HepG2 (cell line): ENCODE results near the gene COBLL1. TPM values are rescaled to one million over a fixed set of nuclear protein-coding genes. Genes with fewer than 3 reads are reported as not detected.

Source experiments
- ARID2 ChIP-seq: sonication (generic); formaldehyde crosslinking; IDR thresholded peaks from 2 replicates; pipeline ENCODE4 v1.8.1; 2022; ENCODE audit warnings: mild to moderate bottlenecking, missing genetic modification reagents, borderline replicate concordance
- BHLHE40 ChIP-seq: IDR thresholded peaks from 2 replicates; pipeline ENCODE4 v1.6.1; 2011; ENCODE audit warnings: low read length, improper control_type of control experiment
- CHD2 ChIP-seq: IDR thresholded peaks from 2 replicates; pipeline ENCODE4 v1.6.1; 2011; ENCODE audit warnings: low read depth, low read length, improper control_type of control experiment
- ERF ChIP-seq: IDR thresholded peaks from 2 replicates; pipeline ENCODE4 v1.6.1; 2018; ENCODE audit warnings: missing biosample characterization, missing genetic modification reagents
- FOXO4 ChIP-seq: sonication (generic); formaldehyde crosslinking; conservative IDR thresholded peaks from 2 replicates; pipeline ENCODE4 v1.8.1; 2023; ENCODE audit warnings: missing genetic modification reagents
- GTF3A ChIP-seq: sonication (generic); formaldehyde crosslinking; conservative IDR thresholded peaks from 2 replicates; pipeline ENCODE4 v1.4.0; 2020; ENCODE audit warnings: mild to moderate bottlenecking, missing genetic modification reagents
- MAX ChIP-seq: IDR thresholded peaks from 2 replicates; pipeline ENCODE4 v1.6.1; 2012; ENCODE audit warnings: inconsistent platforms
- MIXL1 ChIP-seq: IDR thresholded peaks from 2 replicates; pipeline ENCODE4 v1.6.1; 2016
- NCOA1 ChIP-seq: sonication (generic); formaldehyde crosslinking; IDR thresholded peaks from 2 replicates; pipeline ENCODE4 v1.9.0; 2021; ENCODE audit warnings: missing genetic modification reagents
- STAG1 ChIP-seq: sonication (generic); formaldehyde crosslinking; IDR thresholded peaks from 2 replicates; pipeline ENCODE4 v1.4.0; 2020; ENCODE audit warnings: missing genetic modification reagents
- STAT6 ChIP-seq: sonication (generic); formaldehyde crosslinking; IDR thresholded peaks from 2 replicates; pipeline ENCODE4 v1.4.0; 2020; ENCODE audit warnings: missing genetic modification reagents, mild to moderate bottlenecking, borderline replicate concordance
- TEAD3 ChIP-seq: optimal IDR thresholded peaks from 2 replicates; pipeline ENCODE3; 2016; ENCODE audit warnings: borderline replicate concordance
- ZBTB7A ChIP-seq: sonication (generic); formaldehyde crosslinking; IDR thresholded peaks from 2 replicates; pipeline ENCODE4 v1.8.0; 2022; ENCODE audit warnings: mild to moderate bottlenecking, missing genetic modification reagents
- ZMYM3 ChIP-seq: sonication (generic); formaldehyde crosslinking; IDR thresholded peaks from 2 replicates; pipeline ENCODE4 v1.5.1; 2020; ENCODE audit warnings: mild to moderate bottlenecking, missing genetic modification reagents
- ZNF317 ChIP-seq: sonication (generic); formaldehyde crosslinking; IDR thresholded peaks from 2 replicates; pipeline ENCODE4 v1.5.0; 2020; ENCODE audit warnings: mild to moderate bottlenecking, missing genetic modification reagents
- ZNF329 ChIP-seq: sonication (generic); formaldehyde crosslinking; IDR thresholded peaks from 2 replicates; pipeline ENCODE4 v1.9.0; 2021; ENCODE audit warnings: low read depth, mild to moderate bottlenecking, missing genetic modification reagents
- ZNF646 ChIP-seq: sonication (generic); formaldehyde crosslinking; IDR thresholded peaks from 2 replicates; pipeline ENCODE4 v1.9.0; 2021; ENCODE audit warnings: mild to moderate bottlenecking, missing genetic modification reagents
- ZNF724P ChIP-seq: sonication (generic); formaldehyde crosslinking; IDR thresholded peaks from 2 replicates; pipeline ENCODE4 v1.8.0; 2022; ENCODE audit warnings: missing genetic modification reagents, borderline replicate concordance
- polyA plus RNA-seq, 8 experiments: library from polyadenylated mRNA; depleted of rRNA in 3 of 8; stranded (reverse) in 7 of 8; unstranded in 1 of 8; fragments of >200 nt; fragmentation: Illumina TruSeq in 4 of 8; extraction: Trizol in 4 of 8; gene quantifications; 2 replicates each; pipeline versions ENCODE4 v1.2.1 to v1.2.3, GENCODE V29; 2011 to 2016; ENCODE audit warnings: low read depth in 4 of 8, missing spikeins in 1 of 8, mixed read lengths in 1 of 8; ENCODE audit not compliant: insufficient read depth in 1 of 8
- total RNA-seq, 5 experiments: library from RNA; depleted of rRNA; stranded (reverse); fragments of >200 nt; fragmentation: Illumina TruSeq; extraction: Trizol; gene quantifications; 2 replicates each; pipeline ENCODE4 v1.2.3, GENCODE V29; 2016; ENCODE audit warnings: low read depth in 1 of 5

Gene COBLL1
- total and polyA plus RNA-seq, 2 of the 13 experiments (the other 11 are each of a cell fraction or from before 2014, with no cell fraction given), result 32.6 to 86.8 TPM

- TF ChIP-seq FOXO4 (CRISPR knock-in tag), result 0 out of 2 replicates have a peak, but pooled peaks have one; percentile 77
- no peak for TF ChIP-seq ZBTB7A (CRISPR knock-in tag)
- peak; percentile 13 for TF ChIP-seq STAG1 (CRISPR knock-in tag)
- peak; percentile 91 for TF ChIP-seq MAX
- TF ChIP-seq TEAD3 (CRISPR knock-in tag), result peak; percentile 66
- TF ChIP-seq ZNF329 (CRISPR knock-in tag), result no peak
- TF ChIP-seq MIXL1 (CRISPR knock-in tag), result no peak; the same call in 1 of the 2 replicates
- no peak for TF ChIP-seq ZNF724P (CRISPR knock-in tag)
- TF ChIP-seq ZNF317, result peak; percentile 78
- TF ChIP-seq ZNF646, result no peak
- peak; percentile 34; the same call in 1 of the 2 replicates for TF ChIP-seq BHLHE40
- no peak for TF ChIP-seq CHD2
- TF ChIP-seq ZMYM3 (CRISPR knock-in tag), result peak; percentile 35; the same call in 1 of the 2 replicates
- peak; percentile 30 for TF ChIP-seq NCOA1 (CRISPR knock-in tag)
- TF ChIP-seq GTF3A (CRISPR knock-in tag), result 0 out of 2 replicates have a peak, but pooled peaks have one; percentile 43
- no peak; the same call in 1 of the 2 replicates for TF ChIP-seq ARID2 (CRISPR knock-in tag)
- 0 out of 2 replicates have a peak, but pooled peaks have one; percentile 85 for TF ChIP-seq STAT6
- no peak for TF ChIP-seq ERF (CRISPR knock-in tag)
Observed at GRCh38 chr2:164840458-164840929, 1.1 kb downstream of the COBLL1 start (continued).
